GM21786 (cell line): ENCODE data around the gene OVAAL.
"Not testable (repeated sequence)": the region's sequence is repeated elsewhere in the genome, so short reads cannot be mapped to it uniquely, and the experiment has no call there.

Experiments
- ATAC-seq: cut with Tn5 transposase; IDR thresholded peaks from one replicate; pipeline ENCODE4 v1.9.1; 2021; ENCODE audit not compliant: unreplicated experiment

OVAAL gene

DNA sequence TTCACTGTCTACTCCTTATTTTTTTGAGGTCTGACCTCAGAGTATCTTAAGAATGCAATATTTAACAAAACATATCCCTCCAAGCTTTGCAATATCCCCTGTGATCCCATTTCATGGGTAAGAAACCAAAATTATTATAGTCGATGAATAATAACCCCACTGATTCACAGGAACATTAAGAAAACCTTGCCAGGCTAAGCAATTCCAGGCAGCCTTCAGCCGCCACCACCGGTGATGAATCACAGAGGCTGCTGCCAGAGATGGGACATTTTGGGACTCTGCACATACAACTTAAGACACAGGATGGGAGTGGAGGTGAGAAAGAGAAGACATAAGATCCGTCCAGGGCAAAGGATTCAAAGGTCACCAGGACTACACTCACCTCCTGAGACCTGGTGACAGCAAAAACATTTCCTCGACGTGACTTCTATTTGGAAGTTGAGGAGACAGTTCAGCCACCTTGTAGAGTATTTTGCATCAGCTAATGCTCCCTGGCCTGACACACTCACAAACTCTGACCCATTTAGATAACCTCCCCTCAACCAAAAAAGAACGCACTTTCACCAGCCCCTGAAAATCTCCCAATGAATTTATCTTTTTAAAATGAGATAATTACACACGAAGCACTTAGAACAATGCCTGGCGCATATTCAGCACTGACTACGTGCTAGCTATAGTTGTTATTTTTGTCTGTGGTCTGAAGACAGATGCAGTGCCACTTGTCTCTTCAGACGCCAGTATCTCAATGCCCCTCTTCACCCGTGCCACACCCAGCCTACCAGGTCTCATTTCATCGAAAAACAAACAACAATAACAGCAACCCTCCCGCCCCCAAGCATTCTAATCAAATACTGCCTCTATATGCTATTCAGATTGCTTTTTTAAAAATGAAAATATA lies 17.8 kb upstream of the OVAAL start:
- no peak for ATAC-seq

GRCh38 chr1:180542113-180542837 lies 16.5 kb upstream of the OVAAL start:
- no peak for ATAC-seq

DNA sequence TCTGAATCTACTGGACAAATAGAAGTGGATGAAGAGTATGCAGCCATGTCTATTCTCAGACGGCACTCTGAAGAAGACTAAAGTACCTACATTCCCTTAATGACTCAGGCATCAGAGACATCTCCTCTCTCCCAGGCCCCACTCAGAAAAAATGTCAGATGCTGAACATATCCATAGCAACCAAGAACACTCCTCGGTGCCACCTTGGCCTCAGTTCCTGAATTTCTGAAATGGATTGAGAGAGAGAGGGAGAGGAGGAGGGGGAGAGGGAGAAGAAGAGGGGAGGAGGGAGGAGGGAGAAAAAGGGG lies 16.0 kb upstream of the OVAAL start:
- no peak for ATAC-seq

- ATAC-seq = no peak
Measured at GRCh38 chr1:180544050-180544449, 14.7 kb upstream of the OVAAL start.

GRCh38 chr1:180545991-180546390 lies 12.8 kb upstream of the OVAAL start:
- no peak for ATAC-seq

DNA sequence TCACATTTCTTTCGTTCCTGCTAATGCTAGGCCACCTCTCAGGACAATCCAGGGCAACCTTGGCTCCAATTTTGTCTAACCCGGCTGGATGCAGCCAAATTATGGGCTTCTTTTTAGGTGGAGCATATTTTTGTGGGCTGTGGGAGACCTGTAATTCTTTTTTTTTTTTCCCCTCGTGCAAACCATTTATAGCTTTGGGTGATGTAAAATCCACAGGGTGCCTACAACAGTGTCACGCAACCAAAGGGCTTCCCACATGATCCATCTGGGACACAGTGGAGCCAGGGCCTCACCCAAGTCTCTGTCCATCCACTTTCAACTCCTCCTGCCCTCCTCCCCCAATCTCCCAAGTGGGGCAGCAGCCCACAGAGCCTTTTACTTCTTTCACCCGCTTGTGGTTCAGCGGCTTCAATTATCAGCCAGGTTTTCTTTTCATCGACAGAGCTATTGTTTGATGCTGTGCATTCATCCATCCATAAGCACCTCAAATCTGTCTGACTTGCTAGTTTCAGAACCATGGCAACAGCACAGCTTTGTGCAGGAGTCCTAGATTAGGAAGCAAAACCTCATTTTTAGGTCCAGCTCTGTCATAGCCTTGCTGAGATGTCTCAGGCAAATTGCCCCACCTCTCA lies 10.0 kb upstream of the OVAAL start:
- ATAC-seq = no peak

DNA sequence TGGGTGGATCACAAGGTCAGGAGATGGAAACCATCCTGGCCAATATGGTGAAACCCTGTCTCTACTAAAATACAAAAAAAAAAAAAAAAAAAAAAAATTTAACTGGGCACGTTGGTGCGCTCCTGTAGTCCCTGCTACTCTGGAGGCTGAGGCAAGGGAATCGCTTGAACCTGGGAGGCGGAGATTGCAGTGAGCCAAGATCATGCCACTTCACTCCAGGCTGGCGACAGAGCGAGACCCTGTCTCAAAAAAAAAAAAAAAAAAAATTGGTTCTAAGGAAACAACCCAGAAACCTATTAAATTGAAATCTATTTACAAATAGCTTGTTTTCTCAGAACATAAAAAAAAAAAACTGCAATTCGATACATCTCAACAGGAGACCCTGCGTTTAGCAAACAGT lies 9.0 kb upstream of the OVAAL start:
- ATAC-seq = not testable (repeated sequence)

DNA sequence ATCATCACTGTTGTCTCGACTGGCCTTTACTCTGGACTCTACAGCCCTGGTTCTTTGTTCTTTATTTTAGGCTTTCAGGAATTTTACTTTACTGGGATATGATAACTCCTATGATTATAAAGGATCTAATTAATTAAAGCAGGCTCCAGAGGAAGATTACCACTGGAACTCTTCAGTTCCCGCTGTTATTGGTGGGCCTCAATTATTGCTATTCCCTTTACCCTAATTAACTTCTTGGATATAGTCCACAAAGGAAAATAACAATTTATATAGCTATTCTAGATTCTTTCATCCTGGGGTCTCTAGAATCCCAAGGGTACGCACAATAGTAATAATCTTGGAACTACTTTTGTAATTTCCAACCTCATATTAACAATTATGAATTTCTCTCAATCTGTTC lies 8.5 kb upstream of the OVAAL start:
- no peak for ATAC-seq

- ATAC-seq = no peak
Measured at GRCh38 chr1:180551997-180552396, 6.8 kb upstream of the OVAAL start.

DNA sequence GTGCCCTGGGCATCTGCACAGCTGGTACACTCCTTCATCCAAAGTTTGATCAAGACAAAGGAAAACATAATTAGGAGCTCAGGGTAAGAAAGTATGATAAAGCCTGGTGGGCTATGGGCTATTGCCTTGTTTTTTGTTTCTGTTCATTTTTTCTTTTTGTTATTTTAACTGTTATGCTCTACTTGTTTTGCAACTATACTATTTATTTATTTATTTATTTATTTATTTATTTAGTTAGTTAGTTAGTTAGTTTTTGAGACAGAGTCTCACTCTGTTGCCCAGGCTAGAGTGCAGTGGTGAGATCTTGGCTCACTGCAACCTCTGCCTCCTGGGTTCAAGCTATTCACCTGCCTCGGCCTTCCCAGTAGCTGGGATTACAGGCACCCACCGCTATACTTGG lies 5.7 kb upstream of the OVAAL start:
- ATAC-seq = not testable (repeated sequence)

GRCh38 chr1:180555411-180555810 lies 3.4 kb upstream of the OVAAL start:
- ATAC-seq = no peak

DNA sequence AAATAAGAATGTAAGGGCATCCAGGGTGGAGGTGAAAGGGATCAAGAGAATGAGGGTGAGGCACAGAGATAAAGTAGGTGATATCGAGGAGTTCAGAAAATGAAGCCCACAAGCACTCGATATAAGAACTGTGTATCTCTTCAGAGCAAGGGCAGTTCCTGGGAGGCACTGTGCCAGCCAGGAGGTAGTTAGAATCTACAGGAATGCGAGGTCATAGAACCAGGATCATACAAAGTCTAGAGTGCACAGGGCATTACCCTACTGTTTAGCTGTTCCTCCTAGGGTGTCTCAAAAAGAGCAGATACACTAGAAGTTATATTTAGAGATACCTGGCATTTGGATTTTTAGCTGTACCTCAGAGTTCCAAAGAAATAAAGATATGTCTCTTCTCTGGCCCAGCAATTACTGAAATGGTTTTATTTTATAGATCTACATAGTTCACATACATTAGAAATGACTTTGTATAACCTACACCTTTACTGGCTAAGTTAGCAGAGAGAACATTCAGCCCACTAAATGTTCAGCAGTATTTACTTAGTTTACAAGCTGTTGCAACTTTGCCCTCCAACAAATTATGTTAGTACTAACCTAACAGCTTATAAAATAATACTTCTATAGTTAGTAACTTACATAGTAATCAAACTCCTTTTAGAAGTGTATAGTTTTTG lies 1.6 kb downstream of the OVAAL start:
- no peak for ATAC-seq

DNA sequence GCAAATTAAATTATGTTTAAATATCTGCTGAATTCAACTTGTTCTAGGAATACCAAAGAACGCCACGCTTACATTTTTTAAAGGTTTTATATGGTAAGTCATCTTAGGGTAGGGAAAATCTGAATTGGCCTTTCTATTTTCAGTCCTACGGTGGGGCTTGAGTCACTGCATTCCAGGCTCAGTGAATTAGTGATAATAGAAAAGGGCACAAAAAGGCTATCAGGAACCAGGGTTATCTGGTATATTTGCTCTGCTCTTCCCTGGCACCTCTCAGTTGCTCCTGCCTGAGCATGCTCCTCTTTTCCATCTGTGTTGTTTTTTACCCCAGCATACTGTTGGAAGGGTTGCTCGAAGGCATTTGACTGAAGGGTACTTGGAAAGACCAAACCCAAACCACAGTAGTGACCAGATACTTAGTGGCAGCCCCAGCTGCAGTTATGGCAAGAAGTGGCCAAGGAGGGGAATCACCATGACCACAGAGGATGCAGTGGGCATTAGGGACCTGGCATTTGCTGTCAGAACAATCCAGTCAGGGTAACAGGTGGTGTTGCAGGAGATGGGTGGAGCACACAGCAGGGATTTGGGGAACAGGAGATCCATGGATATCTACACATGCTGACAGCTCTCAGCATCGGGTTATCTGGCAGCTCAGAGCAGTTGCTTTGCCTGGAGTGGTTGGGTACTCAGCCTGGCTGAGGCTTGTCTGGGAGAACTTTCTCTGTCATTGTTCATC lies 2.3 kb downstream of the OVAAL start:
- no peak for ATAC-seq

- ATAC-seq = no peak
Measured at GRCh38 chr1:180562640-180563025, 3.9 kb downstream of the OVAAL start.

- ATAC-seq = no peak
Measured at GRCh38 chr1:180563026-180563827, 4.5 kb downstream of the OVAAL start.

DNA sequence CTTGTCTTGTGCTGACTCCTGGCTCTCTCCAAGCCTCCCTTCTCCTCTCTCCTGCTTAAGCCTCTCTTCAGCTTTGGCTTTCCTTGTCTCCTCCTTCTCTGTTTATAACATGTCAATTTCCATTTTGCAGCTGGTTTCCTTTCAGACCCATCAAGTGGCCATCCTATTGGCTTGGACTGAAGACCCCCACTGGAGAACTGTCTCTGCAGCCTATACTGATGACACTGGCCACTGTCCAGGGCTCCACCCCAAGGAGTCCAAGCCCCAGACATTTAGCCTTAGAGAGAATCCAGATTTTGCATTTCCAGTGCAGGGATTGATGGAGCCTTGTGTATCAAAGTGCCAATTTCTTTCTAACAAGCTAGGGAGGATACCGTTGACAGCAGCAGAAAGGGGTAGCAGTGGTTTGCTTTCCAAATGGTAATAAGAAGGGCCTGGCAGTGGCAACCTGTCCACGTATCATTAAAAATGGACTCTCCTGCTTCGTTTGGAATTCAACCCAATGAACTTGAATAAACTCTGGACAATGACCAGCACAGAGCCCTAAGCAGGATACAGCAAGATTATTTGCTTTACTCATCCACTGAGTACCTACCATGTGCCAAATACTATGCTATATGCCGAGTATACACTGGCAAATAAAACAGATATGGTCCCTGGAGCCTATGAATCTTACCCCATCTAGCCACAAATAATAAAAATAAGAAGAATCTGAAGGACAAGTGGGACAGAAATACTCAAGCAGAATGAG lies 6.5 kb downstream of the OVAAL start:
- ATAC-seq = no peak

GRCh38 chr1:180566026-180566425 lies 7.3 kb downstream of the OVAAL start:
- ATAC-seq = no peak

DNA sequence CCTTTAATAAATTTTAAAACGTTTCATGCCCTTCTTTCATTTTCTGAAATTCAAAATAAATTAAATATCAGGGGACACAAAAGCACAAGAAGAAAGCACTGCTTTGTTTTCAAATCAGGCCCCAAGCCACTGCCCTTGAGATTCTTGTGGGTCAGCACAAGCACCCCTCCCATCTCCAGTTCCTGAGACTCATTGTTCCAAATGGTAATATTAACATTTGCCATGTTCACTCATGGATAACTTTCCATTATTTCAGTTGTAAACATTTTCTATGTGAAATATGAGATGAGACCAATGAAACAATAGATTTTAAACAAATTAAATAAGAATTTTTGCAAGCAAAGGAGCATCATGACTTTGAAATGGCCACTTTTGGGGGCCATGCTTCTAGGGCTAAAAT lies 7.7 kb downstream of the OVAAL start:
- ATAC-seq = no peak

- no peak for ATAC-seq
Measured at GRCh38 chr1:180567654-180568053, 8.9 kb downstream of the OVAAL start.
